Chondrocyte (in vitro differentiated cells): ENCODE measurements around the gene MRTFA. TPM values are rescaled to one million over a fixed set of nuclear protein-coding genes. Genes with fewer than 3 reads are reported as not detected.
"Not testable (repeated sequence)": the region's sequence is repeated elsewhere in the genome, so short reads cannot be mapped to it uniquely, and the experiment has no call there.

Experiments used
- DNase-seq: peaks from one replicate; pipeline ENCODE4 v3.0.0; 2021; ENCODE audit warnings: mixed read lengths, low spot score
- H3K27ac Mint-ChIP-seq: one replicate; pipeline ENCODE4 v1.8.0; 2021; ENCODE audit warnings: mild to moderate bottlenecking, moderate library complexity, mixed read lengths; ENCODE audit not compliant: unreplicated experiment
- H3K27me3 Mint-ChIP-seq: 2 replicates; pipeline ENCODE4 v1.8.0; 2021; ENCODE audit warnings: low read depth, mixed read lengths
- H3K36me3 Mint-ChIP-seq: 2 replicates; pipeline ENCODE4 v1.8.0; 2021; ENCODE audit warnings: low read depth, mixed read lengths
- H3K4me1 Mint-ChIP-seq: 2 replicates; pipeline ENCODE4 v1.8.0; 2021; ENCODE audit warnings: low read depth, mild to moderate bottlenecking, mixed read lengths
- H3K4me3 Mint-ChIP-seq: one replicate; pipeline ENCODE4 v1.8.0; 2021; ENCODE audit warnings: mild to moderate bottlenecking, moderate library complexity, mixed read lengths; ENCODE audit not compliant: unreplicated experiment
- H3K9me3 Mint-ChIP-seq: 2 replicates; pipeline ENCODE4 v1.8.0; 2021; ENCODE audit warnings: low read depth, mixed read lengths
- total RNA-seq: library from RNA; stranded (reverse); gene quantifications from 3 replicates; pipeline ENCODE4 v1.2.1, GENCODE V29; 2021
- TF ChIP-seq, protein P1 (sequence below): fragments of 200-600 bp; sonication (generic); IDR thresholded peaks from 2 replicates; pipeline ENCODE4 v1.5.0; 2021; ENCODE audit warnings: antibody characterized with exemption, mild to moderate bottlenecking, moderate library complexity

The MRTFA gene
- total RNA-seq, 1 donor from 2014 or later: 69.8 TPM

- H3K9me3 Mint-ChIP-seq: no peaks in the 10 kb centered on the region
- no peak for DNase-seq
- no peaks in the 10 kb centered on the region for H3K27me3 Mint-ChIP-seq
- TF ChIP-seq, protein P1, sequence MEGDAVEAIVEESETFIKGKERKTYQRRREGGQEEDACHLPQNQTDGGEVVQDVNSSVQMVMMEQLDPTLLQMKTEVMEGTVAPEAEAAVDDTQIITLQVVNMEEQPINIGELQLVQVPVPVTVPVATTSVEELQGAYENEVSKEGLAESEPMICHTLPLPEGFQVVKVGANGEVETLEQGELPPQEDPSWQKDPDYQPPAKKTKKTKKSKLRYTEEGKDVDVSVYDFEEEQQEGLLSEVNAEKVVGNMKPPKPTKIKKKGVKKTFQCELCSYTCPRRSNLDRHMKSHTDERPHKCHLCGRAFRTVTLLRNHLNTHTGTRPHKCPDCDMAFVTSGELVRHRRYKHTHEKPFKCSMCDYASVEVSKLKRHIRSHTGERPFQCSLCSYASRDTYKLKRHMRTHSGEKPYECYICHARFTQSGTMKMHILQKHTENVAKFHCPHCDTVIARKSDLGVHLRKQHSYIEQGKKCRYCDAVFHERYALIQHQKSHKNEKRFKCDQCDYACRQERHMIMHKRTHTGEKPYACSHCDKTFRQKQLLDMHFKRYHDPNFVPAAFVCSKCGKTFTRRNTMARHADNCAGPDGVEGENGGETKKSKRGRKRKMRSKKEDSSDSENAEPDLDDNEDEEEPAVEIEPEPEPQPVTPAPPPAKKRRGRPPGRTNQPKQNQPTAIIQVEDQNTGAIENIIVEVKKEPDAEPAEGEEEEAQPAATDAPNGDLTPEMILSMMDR: no peak
- H3K4me1 Mint-ChIP-seq: peaks cover 12% of the 10 kb centered on the region
- no peak overlapping the region for H3K27ac Mint-ChIP-seq
- no peak overlapping the region for H3K4me3 Mint-ChIP-seq
- no peaks in the 10 kb centered on the region for H3K36me3 Mint-ChIP-seq
These were observed 22.6 kb upstream of the MRTFA start for GRCh38 chr22:40659166-40659565.

DNA sequence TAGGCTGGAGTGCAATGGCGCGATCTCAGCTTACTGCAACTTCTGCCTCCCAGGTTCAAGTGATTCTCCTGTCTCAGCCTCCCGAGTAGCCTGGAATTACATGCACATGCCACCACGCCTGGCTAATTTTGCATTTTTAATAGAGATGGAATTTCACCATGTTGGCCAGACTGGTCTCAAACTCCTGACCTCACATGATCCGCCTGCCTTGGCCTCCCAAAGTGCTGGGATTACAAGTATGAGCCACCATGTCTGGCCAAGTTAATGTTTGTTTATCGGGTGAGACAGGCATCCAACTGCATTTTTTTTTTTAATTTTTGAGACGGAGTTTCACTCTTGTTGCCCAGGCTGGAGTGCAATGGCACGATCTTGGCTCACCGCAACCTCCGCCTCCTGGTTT, 20.1 kb upstream of the MRTFA start:
- H3K27ac Mint-ChIP-seq, H3K27me3 Mint-ChIP-seq, H3K9me3 Mint-ChIP-seq, H3K4me3 Mint-ChIP-seq, H3K36me3 Mint-ChIP-seq: not testable (repeated sequence)
- DNase-seq: peak; percentile 7
- H3K4me1 Mint-ChIP-seq: peaks cover 30% of the 10 kb centered on the region

DNA sequence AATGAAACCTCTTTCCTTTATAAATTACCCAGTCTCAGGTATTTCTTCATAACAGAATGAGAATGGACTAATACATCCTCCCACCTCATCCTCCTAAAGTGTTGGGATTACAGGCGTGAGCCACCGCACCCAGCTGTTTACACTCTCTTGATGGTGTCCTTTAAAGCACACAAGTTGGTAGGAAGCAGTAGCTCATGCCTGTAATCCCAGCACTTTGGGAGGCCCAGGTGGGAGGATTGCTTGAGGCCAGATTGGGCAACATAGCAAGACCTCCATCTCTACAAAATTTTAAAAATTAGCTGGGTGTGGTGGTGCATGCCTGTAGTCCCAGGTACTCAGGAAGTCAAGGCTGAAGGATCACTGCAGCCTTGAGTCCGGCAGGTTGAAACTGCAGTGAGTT, 19.4 kb upstream of the MRTFA start:
- not testable (repeated sequence) for H3K4me3 Mint-ChIP-seq, H3K27ac Mint-ChIP-seq, H3K9me3 Mint-ChIP-seq, H3K27me3 Mint-ChIP-seq, H3K36me3 Mint-ChIP-seq, DNase-seq
- peaks cover 37% of the 10 kb centered on the region for H3K4me1 Mint-ChIP-seq

DNA sequence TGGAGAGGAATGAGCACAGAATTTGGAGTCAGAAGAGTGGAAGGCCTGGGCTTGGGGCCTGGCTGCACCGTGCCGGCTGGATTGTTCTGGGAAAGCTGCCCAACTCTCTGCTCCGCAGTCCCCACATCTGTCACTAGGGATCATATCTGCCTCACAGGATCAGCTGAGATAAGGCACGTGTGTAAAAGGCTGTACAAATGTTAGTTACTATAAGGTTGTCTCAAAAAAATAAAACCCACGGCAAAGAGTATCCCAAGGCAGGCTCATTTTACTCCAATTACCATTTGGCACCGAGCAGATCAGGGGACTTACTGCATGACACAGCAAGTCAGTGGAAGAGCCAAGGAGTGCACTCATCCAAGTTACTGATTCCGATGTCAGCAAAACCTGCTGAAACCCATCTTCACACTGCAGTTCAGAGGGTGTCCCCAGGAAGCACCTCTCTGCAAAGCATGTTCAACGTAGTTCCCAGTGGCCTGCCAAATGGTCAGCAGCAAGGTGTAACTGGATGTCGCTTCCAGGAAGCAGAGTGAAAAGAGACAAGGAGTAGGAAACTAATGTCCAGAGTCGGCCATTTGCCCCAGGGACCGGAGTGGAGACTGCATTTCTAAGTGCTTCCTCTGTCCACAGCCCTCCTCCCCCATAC, 18.1 kb upstream of the MRTFA start:
- H3K9me3 Mint-ChIP-seq: no peaks in the 10 kb centered on the region
- TF ChIP-seq, protein P1: peak; percentile 65
- no peaks in the 10 kb centered on the region for H3K36me3 Mint-ChIP-seq
- peak overlapping the region; percentile 75 for H3K27ac Mint-ChIP-seq
- no peak overlapping the region for H3K4me3 Mint-ChIP-seq
- no peaks in the 10 kb centered on the region for H3K27me3 Mint-ChIP-seq
- no peak for DNase-seq
- H3K4me1 Mint-ChIP-seq: peaks cover 39% of the 10 kb centered on the region

DNA sequence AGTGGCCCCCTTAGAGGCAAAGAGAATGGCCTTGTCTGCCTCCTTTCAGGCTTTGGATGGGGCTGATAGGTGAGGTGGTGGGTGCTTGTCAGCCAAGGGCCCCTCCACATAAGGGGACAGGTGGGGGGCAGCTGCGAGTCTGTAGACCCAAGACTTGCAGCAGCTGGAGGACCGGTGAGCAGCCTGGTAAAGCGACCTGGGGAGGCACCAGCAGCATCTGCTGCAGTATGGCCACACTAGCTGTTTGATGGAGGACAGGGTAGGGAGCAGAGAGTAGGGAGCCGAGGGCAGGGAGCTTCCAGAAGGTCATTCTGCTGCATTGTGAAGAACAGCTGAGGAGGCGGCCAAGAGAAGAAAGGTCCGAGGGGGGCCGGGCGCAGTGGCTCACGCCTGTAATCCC, 16.8 kb upstream of the MRTFA start:
- DNase-seq: no peak
- no peak overlapping the region for H3K4me3 Mint-ChIP-seq
- no peaks in the 10 kb centered on the region for H3K9me3 Mint-ChIP-seq
- peak overlapping the region; percentile 74 for H3K27ac Mint-ChIP-seq
- no peaks in the 10 kb centered on the region for H3K27me3 Mint-ChIP-seq
- TF ChIP-seq, protein P1: no peak
- no peaks in the 10 kb centered on the region for H3K36me3 Mint-ChIP-seq
- peaks cover 39% of the 10 kb centered on the region for H3K4me1 Mint-ChIP-seq

DNA sequence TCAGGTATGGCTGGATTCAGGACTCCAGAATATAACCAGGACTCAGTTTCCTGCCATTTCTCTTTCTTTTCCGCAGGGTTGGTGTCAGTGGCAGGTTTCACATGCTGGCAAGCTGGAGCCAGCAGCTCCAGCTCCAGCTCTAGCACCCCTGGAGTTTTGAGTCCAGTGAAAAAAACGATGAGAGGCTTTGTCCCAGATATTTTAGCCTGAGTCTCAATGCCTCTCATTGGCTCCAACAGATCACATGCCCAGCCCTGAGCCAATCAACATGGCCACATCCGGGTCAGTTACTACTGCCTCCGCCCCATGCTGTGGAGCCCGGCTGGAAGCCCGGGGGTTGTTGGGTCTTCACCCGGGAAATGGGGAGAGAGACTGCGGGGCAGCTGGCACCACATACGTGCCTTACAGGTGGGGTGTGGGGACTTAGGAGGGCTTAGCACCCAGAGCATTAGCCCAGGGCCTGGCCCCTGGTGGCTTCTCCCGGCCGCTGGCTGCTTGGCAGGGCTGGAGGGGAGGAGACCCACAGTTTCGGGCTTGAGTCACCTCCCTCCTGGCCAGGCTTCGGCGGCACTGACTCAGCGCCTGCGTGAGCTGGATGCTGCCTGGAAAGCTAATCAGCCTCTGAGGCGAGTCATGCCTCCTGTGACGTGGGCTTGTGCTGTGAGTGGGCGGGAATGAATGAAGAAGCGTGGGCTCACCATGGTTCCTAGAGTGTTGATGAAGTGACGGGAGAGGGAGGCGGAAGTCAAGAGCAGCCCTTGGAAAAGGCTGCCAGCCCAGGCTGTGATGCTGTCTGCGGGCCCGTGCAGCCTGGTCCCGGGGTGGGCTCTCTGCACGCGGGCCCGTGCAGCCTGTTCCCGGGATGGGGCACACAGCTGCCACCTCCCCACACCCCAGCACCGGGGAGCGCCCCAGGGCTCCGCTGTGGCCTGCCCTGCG, 15.3 kb upstream of the MRTFA start:
- TF ChIP-seq, protein P1: no peak
- Mint-ChIP-seq H3K4me1 (peaks cover 39% of the 10 kb centered on the region), H3K36me3 (no peaks in the 10 kb centered on the region), H3K27ac (peak overlapping the region; percentile 97), H3K4me3 (peak overlapping the region; percentile 78), H3K9me3 (no peaks in the 10 kb centered on the region), H3K27me3 (no peaks in the 10 kb centered on the region)
- peak; percentile 99 for DNase-seq
